Hepatocyte (in vitro differentiated cells): Measurements from ENCODE around the gene CUX1. TPM values are rescaled to one million over a fixed set of nuclear protein-coding genes. Genes with fewer than 3 reads are reported as not detected.

Source experiments
- DNase-seq: peaks from one replicate; pipeline ENCODE4 v3.0.0-alpha.2; 2016; ENCODE audit warnings: low spot score
- H2AFZ ChIP-seq: fragments of 200-600 bp; sonication (generic); 2 replicates; pipeline ENCODE4 v1.6.0; 2016; ENCODE audit warnings: antibody characterized with exemption, mild to moderate bottlenecking
- H3K27ac ChIP-seq: fragments of 200-600 bp; sonication (generic); 2 replicates; pipeline ENCODE4 v1.5.1; 2016; ENCODE audit warnings: mild to moderate bottlenecking
- H3K27me3 ChIP-seq: fragments of 200-600 bp; sonication (generic); 2 replicates; pipeline ENCODE4 v1.6.1; 2016
- H3K36me3 ChIP-seq: fragments of 200-600 bp; sonication (generic); replicated peaks from 2 replicates; pipeline ENCODE4 v1.5.1; 2016; ENCODE audit warnings: low read depth; ENCODE audit not compliant: insufficient read depth
- H3K4me1 ChIP-seq: fragments of 200-600 bp; sonication (generic); 2 replicates; pipeline ENCODE4 v1.5.1; 2016; ENCODE audit warnings: mild to moderate bottlenecking, moderate library complexity; ENCODE audit not compliant: insufficient read depth
- H3K4me2 ChIP-seq: fragments of 200-600 bp; sonication (generic); 2 replicates; pipeline ENCODE4 v1.6.0; 2016
- H3K4me3 ChIP-seq: fragments of 200-600 bp; sonication (generic); 2 replicates; pipeline ENCODE4 v1.5.1; 2016; ENCODE audit warnings: mild to moderate bottlenecking
- H3K79me2 ChIP-seq: fragments of 200-600 bp; sonication (generic); 2 replicates; pipeline ENCODE4 v1.6.0; 2017; ENCODE audit warnings: mild to moderate bottlenecking
- H3K9me2 ChIP-seq: fragments of 200-600 bp; sonication (generic); replicated peaks from 2 replicates; pipeline ENCODE4 v1.6.0; 2017; ENCODE audit warnings: mild to moderate bottlenecking; ENCODE audit not compliant: insufficient read depth
- H3K9me3 ChIP-seq: fragments of 200-600 bp; sonication (generic); 2 replicates; pipeline ENCODE4 v1.5.1; 2016; ENCODE audit warnings: low read depth, mild to moderate bottlenecking
- H4K20me1 ChIP-seq: fragments of 200-600 bp; sonication (generic); 2 replicates; pipeline ENCODE4 v1.6.0; 2016; ENCODE audit warnings: mild to moderate bottlenecking; ENCODE audit not compliant: insufficient read depth, poor library complexity, severe bottlenecking
- CTCF ChIP-seq: fragments of 200-600 bp; sonication (generic); IDR thresholded peaks from 2 replicates; pipeline ENCODE4 v1.5.1; 2016; ENCODE audit warnings: antibody characterized with exemption, mild to moderate bottlenecking; ENCODE audit not compliant: poor library complexity
- EZH2 ChIP-seq: fragments of 200-600 bp; sonication (generic); IDR thresholded peaks from 2 replicates; pipeline ENCODE4 v1.6.1; 2016; ENCODE audit warnings: antibody characterized with exemption, mild to moderate bottlenecking, borderline replicate concordance
- EZH2phosphoT487 ChIP-seq: fragments of 200-600 bp; sonication (generic); IDR thresholded peaks from one replicate; pipeline ENCODE4 v1.6.1; 2018; ENCODE audit warnings: antibody characterized with exemption, mild to moderate bottlenecking, low read depth, moderate library complexity; ENCODE audit not compliant: unreplicated experiment, severe bottlenecking
- WGBS: methylation state at CpG from one replicate; pipeline ENCODE4 v1.1.6; 2016; ENCODE audit warnings: low lambda C conversion rate; ENCODE audit errors: missing lambda C conversion rate; 5-methylcytosine and 5-hydroxymethylcytosine counted together
- polyA plus RNA-seq: library from polyadenylated mRNA; unstranded; fragments of >200 nt; fragmentation: Nextera tagmentation; extraction: Ambion mirVana; gene quantifications from 2 replicates; pipeline ENCODE4 v1.2.1, GENCODE V29; 2016
- total RNA-seq: library from RNA; depleted of rRNA; stranded (reverse); fragments of >200 nt; gene quantifications from 2 replicates; pipeline ENCODE4 v1.2.3, GENCODE V29; 2014

The CUX1 gene
- total and polyA plus RNA-seq, 2 experiments from 2014 or later: 60.1 to 76.8 TPM

DNA sequence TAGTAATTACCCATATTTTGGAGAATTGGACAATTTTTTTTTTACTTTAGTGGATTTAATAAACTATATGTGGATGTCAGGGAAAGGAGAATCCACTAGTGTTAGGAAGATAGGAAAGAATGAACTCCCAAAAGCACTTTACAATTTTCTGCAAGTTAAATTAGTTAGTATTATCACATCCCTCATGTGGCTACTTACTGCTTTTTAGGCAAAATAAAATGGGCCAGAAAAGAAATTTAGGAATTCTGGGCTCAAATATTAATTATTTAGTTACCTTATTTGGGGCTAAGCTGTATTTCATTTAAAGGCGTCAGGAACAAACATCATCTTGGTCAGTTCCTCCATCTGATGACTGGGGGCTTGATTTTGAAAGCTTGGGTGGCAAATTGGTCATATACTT lies 4.8 kb upstream of the CUX1 start:
- WGBS: 82% methylated on average over 1 of the region's 1 CpG
- no peaks in the 10 kb centered on the region for H3K9me3 ChIP-seq
- H3K79me2 ChIP-seq: peaks cover 12% of the 10 kb centered on the region
- no peak overlapping the region for H3K4me3 ChIP-seq
- no peaks in the 10 kb centered on the region for H3K9me2 ChIP-seq
- H3K36me3 ChIP-seq: no peaks in the 10 kb centered on the region
- H3K4me2 ChIP-seq: no peak overlapping the region
- no peak overlapping the region for H2AFZ ChIP-seq
- H3K27ac ChIP-seq: no peak overlapping the region
- TF ChIP-seq EZH2phosphoT487: no peak
- TF ChIP-seq CTCF: no peak
- no peak for TF ChIP-seq EZH2
- H3K4me1 ChIP-seq: peaks cover 7% of the 10 kb centered on the region
- DNase-seq: no peak
- peaks cover 2% of the 10 kb centered on the region for H4K20me1 ChIP-seq
- peaks cover 3% of the 10 kb centered on the region for H3K27me3 ChIP-seq

- peaks cover 3% of the 10 kb centered on the region for H3K27me3 ChIP-seq
- no peaks in the 10 kb centered on the region for H3K36me3 ChIP-seq
- peak overlapping the region; percentile 82 for H3K4me3 ChIP-seq
- peak overlapping the region; percentile 0 for H3K27ac ChIP-seq
- peak overlapping the region; percentile 100 for H3K4me2 ChIP-seq
- H2AFZ ChIP-seq: peak overlapping the region; percentile 87
- DNase-seq: no peak
- H4K20me1 ChIP-seq: peaks cover 11% of the 10 kb centered on the region
- no peaks in the 10 kb centered on the region for H3K9me3 ChIP-seq
- H3K9me2 ChIP-seq: no peaks in the 10 kb centered on the region
- peaks cover 10% of the 10 kb centered on the region for H3K4me1 ChIP-seq
- TF ChIP-seq EZH2 (no peak), EZH2phosphoT487 (no peak), CTCF (no peak)
- 45% methylated on average over 5 of the region's 5 CpGs for WGBS
- peaks cover 21% of the 10 kb centered on the region for H3K79me2 ChIP-seq
Measured at GRCh38 chr7:101813402-101814019, 3.9 kb upstream of the CUX1 start.

- Histone ChIP-seq H3K9me3 (no peaks in the 10 kb centered on the region), H4K20me1 (peaks cover 20% of the 10 kb centered on the region), H3K36me3 (no peaks in the 10 kb centered on the region), H3K4me1 (peaks cover 19% of the 10 kb centered on the region), H3K4me2 (peak overlapping the region; percentile 100), H3K27ac (peak overlapping the region; percentile 90), H2AFZ (peak overlapping the region; percentile 87), H3K27me3 (peaks cover 3% of the 10 kb centered on the region), H3K4me3 (peak overlapping the region; percentile 82), H3K9me2 (no peaks in the 10 kb centered on the region), H3K79me2 (peaks cover 29% of the 10 kb centered on the region)
- 2% methylated on average over 61 of the region's 74 CpGs for WGBS
- TF ChIP-seq CTCF (peak; percentile 54), EZH2phosphoT487 (no peak), EZH2 (no peak)
- DNase-seq: peak; percentile 89
Measured at GRCh38 chr7:101814081-101814990, 3.1 kb upstream of the CUX1 start.
